A549 treated with CpdA at 1 μM for 4 hours (cell line): ENCODE data around the gene SHISA5. TPM values are rescaled to one million over a fixed set of nuclear protein-coding genes. Genes with fewer than 3 reads are reported as not detected.

Experiments
- total RNA-seq: library from RNA; stranded (reverse); fragments of 200-300 nt; extraction: Qiagen RNA extraction; gene quantifications from 5 replicates; pipeline ENCODE4 v1.2.3, GENCODE V29; 2022; ENCODE audit warnings: low read depth

Gene SHISA5, protein sequence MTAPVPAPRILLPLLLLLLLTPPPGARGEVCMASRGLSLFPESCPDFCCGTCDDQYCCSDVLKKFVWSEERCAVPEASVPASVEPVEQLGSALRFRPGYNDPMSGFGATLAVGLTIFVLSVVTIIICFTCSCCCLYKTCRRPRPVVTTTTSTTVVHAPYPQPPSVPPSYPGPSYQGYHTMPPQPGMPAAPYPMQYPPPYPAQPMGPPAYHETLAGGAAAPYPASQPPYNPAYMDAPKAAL
- total RNA-seq, result 102 to 137 TPM (median 129 TPM) in 5 replicates

DNA sequence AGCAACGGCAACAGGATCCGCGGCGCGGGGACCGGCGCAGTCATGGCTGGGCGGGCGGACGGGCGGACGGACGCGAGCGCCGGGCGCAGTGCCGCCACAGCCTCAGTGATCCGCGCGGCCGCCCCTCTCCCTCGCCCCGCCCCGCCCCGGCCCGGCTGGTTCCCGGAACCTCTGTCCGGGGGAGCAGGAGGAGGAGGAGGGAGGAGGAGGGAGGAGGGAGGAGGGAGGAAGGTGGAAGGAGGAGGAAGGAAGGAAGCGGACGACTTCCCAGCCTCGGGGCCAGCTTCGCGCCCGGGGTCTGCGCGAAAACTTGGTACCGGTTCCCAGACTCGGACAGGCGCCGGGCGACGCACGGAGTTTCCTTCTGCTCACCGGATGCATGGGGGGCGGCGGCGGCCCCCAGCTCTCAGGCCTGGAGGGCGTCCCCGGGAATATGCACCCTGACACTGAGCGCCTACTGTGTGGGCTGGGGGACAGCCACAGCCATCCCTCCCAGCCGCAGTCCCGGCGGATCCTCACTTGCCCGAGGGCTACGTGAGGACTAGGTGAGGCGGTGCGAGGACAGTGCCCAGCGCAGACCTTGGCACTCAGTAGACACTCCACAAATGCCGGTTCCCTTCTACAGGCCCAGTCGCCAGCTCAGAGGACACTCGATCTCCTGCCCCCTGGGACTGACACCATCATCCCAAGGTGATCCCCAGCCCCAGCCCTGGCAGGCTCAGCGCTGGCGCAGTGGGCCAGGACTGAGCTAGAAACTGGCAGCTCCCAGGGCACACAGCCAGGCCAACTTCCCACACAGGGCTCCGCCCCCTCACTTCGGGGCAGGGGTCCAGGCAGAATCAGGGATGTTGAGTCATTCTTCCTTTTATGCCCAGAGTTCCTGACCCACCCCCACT lies at the start of gene SHISA5:
Gene SHISA5 (minus strand): TSS at position 124 of the 896 bp plus-strand sequence. CDS start 80 bp downstream, at position 44.

DNA sequence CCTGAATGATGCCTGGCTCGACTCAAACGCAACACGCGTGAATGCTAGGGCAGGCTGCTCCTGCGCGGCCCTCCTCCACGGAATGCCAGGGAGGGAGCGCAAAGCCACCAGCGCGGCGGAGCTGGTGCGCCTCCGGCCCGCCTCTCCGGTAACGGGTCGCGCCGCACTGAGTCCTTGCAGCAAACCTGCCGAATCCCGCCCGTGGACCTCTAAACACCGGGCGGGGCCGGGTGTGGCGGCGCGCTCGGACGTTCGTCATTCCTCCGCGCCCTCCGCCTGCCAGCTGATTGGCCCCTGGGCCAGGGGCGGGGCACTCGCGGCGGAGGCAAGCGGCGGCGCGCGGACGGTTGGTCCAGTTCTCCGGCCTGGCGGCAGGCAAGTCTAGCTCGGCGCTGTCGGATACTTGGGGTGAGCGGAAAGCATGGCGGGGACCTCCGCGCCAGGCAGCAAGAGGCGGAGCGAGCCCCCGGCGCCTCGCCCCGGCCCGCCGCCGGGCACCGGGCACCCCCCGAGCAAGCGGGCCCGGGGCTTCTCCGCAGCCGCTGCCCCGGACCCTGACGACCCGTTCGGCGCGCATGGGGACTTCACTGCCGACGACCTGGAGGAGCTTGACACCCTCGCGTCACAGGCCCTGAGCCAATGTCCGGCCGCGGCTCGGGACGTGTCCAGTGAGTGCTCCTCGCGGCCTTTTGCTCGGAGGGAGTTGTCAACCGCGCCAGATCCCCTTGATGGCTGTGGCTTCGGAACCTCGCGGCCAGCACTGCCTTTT lies 57.4 kb downstream of the SHISA5 start, which contains the start of gene ATRIP:
Gene ATRIP (plus strand): TSS at position 313 of the 769 bp plus-strand sequence. CDS start 109 bp downstream, at position 422.

DNA sequence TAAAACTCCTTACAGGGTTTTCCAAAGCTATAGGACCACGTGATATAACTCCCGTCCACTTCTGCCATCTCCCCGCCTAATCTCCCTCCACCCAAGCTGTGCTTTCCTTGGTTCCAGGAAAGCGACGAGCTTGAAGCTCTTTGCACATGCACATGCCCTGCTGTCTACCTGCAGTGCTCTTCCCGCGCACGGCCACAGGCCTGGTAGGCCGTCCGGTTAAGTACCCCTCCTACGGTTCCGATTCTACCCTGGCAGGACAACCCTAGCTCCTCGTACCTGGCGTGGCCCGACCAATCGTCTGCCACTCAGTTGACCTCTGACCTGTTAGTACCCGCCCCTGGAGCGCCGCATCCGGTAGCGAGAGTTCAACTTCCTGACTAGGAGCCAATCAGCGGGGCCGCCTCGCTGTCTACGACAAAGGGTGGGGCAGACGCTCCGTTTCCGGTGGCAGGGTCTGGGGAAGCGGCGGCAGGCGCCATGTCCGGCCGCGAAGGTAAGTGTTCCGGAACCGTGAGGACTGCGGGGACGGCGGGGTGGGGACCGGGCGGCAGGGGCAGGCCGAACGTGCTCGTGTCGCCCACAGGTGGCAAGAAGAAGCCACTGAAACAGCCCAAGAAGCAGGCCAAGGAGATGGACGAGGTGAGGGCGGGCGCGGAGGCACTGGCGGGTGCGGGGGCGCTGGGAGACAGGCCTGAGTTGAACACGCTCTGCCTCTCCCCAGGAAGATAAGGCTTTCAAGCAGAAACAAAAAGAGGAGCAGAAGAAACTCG lies 64.0 kb downstream of the SHISA5 start, which contains the start of the genes CCDC51 and TMA7:
Gene CCDC51 (minus strand): TSS at position 300 of the 770 bp plus-strand sequence. CDS start 4,991 bp downstream, outside the sequence.
Gene TMA7 (plus strand): TSS at position 438 of the 770 bp plus-strand sequence. CDS start 40 bp downstream, at position 478.

DNA sequence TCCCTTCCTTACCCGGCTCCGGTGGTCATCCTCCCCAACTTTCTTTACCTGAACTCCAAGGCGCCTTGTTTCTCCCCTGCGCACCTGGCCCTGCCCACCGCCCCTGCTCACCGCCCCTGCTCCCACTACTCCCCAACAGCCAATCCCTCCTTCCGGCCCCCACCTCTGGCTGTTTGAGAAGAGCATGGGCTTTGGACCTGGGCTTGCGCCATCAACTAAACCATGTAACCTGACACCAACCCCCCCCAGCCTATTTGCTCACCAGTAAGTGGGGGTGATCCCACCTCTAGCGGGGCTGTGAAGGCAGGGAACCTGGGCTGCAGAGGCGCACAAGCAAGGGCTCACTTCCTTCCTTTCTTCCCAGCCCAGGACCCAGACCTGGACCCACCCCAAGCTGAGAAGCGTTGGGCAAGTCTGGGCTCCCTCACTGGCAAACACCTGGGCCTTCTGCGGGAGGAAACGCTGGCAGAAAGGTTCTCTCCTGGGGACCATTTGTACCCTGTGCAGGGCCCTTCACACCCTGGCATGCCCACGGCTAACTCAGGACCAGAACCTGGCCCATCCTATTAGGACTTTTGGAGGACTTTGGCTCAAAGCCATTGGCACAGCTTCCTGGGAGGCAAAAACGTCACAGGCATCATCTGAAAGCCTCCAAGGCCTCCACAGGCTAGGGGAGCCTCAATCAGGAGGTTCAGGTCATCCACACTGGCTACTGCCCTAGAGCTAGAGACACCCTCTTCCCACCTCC lies 73.8 kb downstream of the SHISA5 start, which contains the start of gene PLXNB1:
Gene PLXNB1 (minus strand): TSS at position 127 of the 748 bp plus-strand sequence. CDS start 5,475 bp downstream, outside the sequence.

Other genes with a start within 250 kb of the SHISA5 start
- 22.6 to 26.2 TPM (median 24.6 TPM) in 5 replicates for gene NME6, start 202.8 kb downstream of the SHISA5 start, total RNA-seq
- gene SPINK8, start 170.5 kb downstream of the SHISA5 start, total RNA-seq, result not detected in 5 replicates
- not detected in 5 replicates for gene FBXW12, start 132.0 kb downstream of the SHISA5 start, total RNA-seq
- 13.7 to 17.6 TPM (median 14.1 TPM) in 5 replicates for gene PLXNB1, start 74.1 kb downstream of the SHISA5 start, total RNA-seq
- 24.0 to 28.4 TPM (median 26.6 TPM) in 5 replicates for gene CCDC51, start 64.1 kb downstream of the SHISA5 start, total RNA-seq
- gene TMA7, start 63.9 kb downstream of the SHISA5 start, total RNA-seq, result 260 to 415 TPM (median 305 TPM) in 5 replicates
- 7.8 to 9.4 TPM (median 9.3 TPM) in 5 replicates for gene ATRIP, start 57.4 kb downstream of the SHISA5 start, total RNA-seq
- gene PFKFB4, start 52.6 kb upstream of the SHISA5 start, total RNA-seq, result 14.0 to 25.2 TPM (median 15.7 TPM) in 5 replicates
- gene UCN2, start 59.6 kb upstream of the SHISA5 start, total RNA-seq, result 8.5 to 11.8 TPM (median 10.2 TPM) in 5 replicates
- gene COL7A1, start 91.2 kb upstream of the SHISA5 start, total RNA-seq, result 152 to 242 TPM (median 215 TPM) in 5 replicates
- 161 to 184 TPM (median 180 TPM) in 5 replicates for gene UQCRC1, start 105.5 kb upstream of the SHISA5 start, total RNA-seq
- 0.15 to 0.24 TPM in 2 of 5 replicates, not detected in the others for gene TMEM89, start 117.6 kb upstream of the SHISA5 start, total RNA-seq
- 15.3 to 21.4 TPM (median 18.9 TPM) in 5 replicates for gene SLC26A6, start 131.3 kb upstream of the SHISA5 start, total RNA-seq
- gene CELSR3, start 158.7 kb upstream of the SHISA5 start, total RNA-seq, result 3.0 to 5.4 TPM (median 4.7 TPM) in 5 replicates
- gene NCKIPSD, start 181.7 kb upstream of the SHISA5 start, total RNA-seq, result 8.2 to 10.9 TPM (median 9.0 TPM) in 5 replicates
- gene IP6K2, start 213.0 kb upstream of the SHISA5 start, total RNA-seq, result 45.3 to 52.3 TPM (median 48.9 TPM) in 5 replicates